RWPE2 (cell line): ENCODE data around the gene SLC38A8.

Experiments
- ATAC-seq: fragments of 200-7000 bp; cut with Tn5 transposase; 3 replicates; pipeline ENCODE4 v1.9.1; 2021; ENCODE audit warnings: low read depth
- DNase-seq: peaks from one replicate; pipeline ENCODE4 v3.0.0-alpha.2; 2020; ENCODE audit warnings: low spot score
- H3K27ac ChIP-seq: fragments of 450-650 bp; 2 replicates; pipeline ENCODE4 v1.5.1; 2017; ENCODE audit warnings: mild to moderate bottlenecking; ENCODE audit not compliant: poor library complexity, severe bottlenecking
- H3K27me3 ChIP-seq: fragments of 250-450 bp; sonication (Bioruptor Pico); 2 replicates; pipeline ENCODE4 v1.5.1; 2021; ENCODE audit warnings: mild to moderate bottlenecking, moderate library complexity; ENCODE audit not compliant: insufficient read depth, poor library complexity, severe bottlenecking
- H3K36me3 ChIP-seq: fragments of 250-450 bp; sonication (Bioruptor Pico); 2 replicates; pipeline ENCODE4 v1.5.1; 2020; ENCODE audit warnings: low read depth, mild to moderate bottlenecking, moderate library complexity
- H3K4me1 ChIP-seq: fragments of 250-450 bp; sonication (Bioruptor Pico); 2 replicates; pipeline ENCODE4 v1.5.1; 2021; ENCODE audit warnings: mild to moderate bottlenecking, moderate library complexity; ENCODE audit not compliant: insufficient read depth, poor library complexity, severe bottlenecking
- H3K4me3 ChIP-seq: fragments of 250-450 bp; sonication (Bioruptor Pico); 2 replicates; pipeline ENCODE4 v1.5.1; 2021; ENCODE audit warnings: mild to moderate bottlenecking, moderate library complexity; ENCODE audit not compliant: severe bottlenecking
- H3K9me3 ChIP-seq: fragments of 250-450 bp; sonication (Bioruptor Pico); 2 replicates; pipeline ENCODE4 v1.5.1; 2021; ENCODE audit warnings: mild to moderate bottlenecking, moderate library complexity; ENCODE audit not compliant: severe bottlenecking
- CTCF ChIP-seq: fragments of 450-650 bp; IDR thresholded peaks from one replicate; pipeline ENCODE4 v1.5.1; 2017; ENCODE audit warnings: mild to moderate bottlenecking, moderate library complexity; ENCODE audit not compliant: poor library complexity, severe bottlenecking

SLC38A8 gene

GRCh38 chr16:84082835-84083569 lies 40.4 kb upstream of the SLC38A8 start:
- TF ChIP-seq CTCF = no peak
- ATAC-seq = no peak
- DNase-seq = no peak
- H3K4me3 ChIP-seq = no peak overlapping the region
- peaks cover 83% of the 10 kb centered on the region for H3K36me3 ChIP-seq
- H3K4me1 ChIP-seq = no peaks in the 10 kb centered on the region
- H3K9me3 ChIP-seq = no peaks in the 10 kb centered on the region
- H3K27me3 ChIP-seq = no peaks in the 10 kb centered on the region
- H3K27ac ChIP-seq = no peak overlapping the region

- Histone ChIP-seq H3K4me3 (no peak overlapping the region), H3K27ac (no peak overlapping the region), H3K27me3 (no peaks in the 10 kb centered on the region), H3K36me3 (peaks cover 84% of the 10 kb centered on the region), H3K9me3 (no peaks in the 10 kb centered on the region), H3K4me1 (no peaks in the 10 kb centered on the region)
- ATAC-seq = no peak
- no peak for DNase-seq
- TF ChIP-seq CTCF = no peak
Measured at GRCh38 chr16:84082110-84082509, 39.5 kb upstream of the SLC38A8 start.

GRCh38 chr16:84081446-84081989 lies 38.9 kb upstream of the SLC38A8 start:
- Histone ChIP-seq H3K27me3 (no peaks in the 10 kb centered on the region), H3K36me3 (peaks cover 80% of the 10 kb centered on the region), H3K27ac (no peak overlapping the region), H3K9me3 (no peaks in the 10 kb centered on the region), H3K4me3 (no peak overlapping the region), H3K4me1 (no peaks in the 10 kb centered on the region)
- no peak for DNase-seq
- TF ChIP-seq CTCF = no peak
- ATAC-seq = no peak

GRCh38 chr16:84080813-84081212 lies 38.2 kb upstream of the SLC38A8 start:
- no peaks in the 10 kb centered on the region for H3K27me3 ChIP-seq
- H3K27ac ChIP-seq = no peak overlapping the region
- no peak for TF ChIP-seq CTCF
- no peak overlapping the region for H3K4me3 ChIP-seq
- H3K9me3 ChIP-seq = no peaks in the 10 kb centered on the region
- no peaks in the 10 kb centered on the region for H3K4me1 ChIP-seq
- ATAC-seq (no peak), DNase-seq (no peak)
- H3K36me3 ChIP-seq = peaks cover 80% of the 10 kb centered on the region

GRCh38 chr16:84080378-84080777 lies 37.8 kb upstream of the SLC38A8 start:
- Histone ChIP-seq H3K9me3 (no peaks in the 10 kb centered on the region), H3K4me1 (no peaks in the 10 kb centered on the region), H3K27me3 (no peaks in the 10 kb centered on the region), H3K27ac (no peak overlapping the region), H3K36me3 (peaks cover 82% of the 10 kb centered on the region), H3K4me3 (no peak overlapping the region)
- no peak for TF ChIP-seq CTCF
- no peak for DNase-seq
- ATAC-seq = no peak
